ENCODE results near the gene USF2.
"Not testable (repeated sequence)": the region's sequence is repeated elsewhere in the genome, so short reads cannot be mapped to it uniquely, and the experiment has no call there.

USF2 gene

DNA sequence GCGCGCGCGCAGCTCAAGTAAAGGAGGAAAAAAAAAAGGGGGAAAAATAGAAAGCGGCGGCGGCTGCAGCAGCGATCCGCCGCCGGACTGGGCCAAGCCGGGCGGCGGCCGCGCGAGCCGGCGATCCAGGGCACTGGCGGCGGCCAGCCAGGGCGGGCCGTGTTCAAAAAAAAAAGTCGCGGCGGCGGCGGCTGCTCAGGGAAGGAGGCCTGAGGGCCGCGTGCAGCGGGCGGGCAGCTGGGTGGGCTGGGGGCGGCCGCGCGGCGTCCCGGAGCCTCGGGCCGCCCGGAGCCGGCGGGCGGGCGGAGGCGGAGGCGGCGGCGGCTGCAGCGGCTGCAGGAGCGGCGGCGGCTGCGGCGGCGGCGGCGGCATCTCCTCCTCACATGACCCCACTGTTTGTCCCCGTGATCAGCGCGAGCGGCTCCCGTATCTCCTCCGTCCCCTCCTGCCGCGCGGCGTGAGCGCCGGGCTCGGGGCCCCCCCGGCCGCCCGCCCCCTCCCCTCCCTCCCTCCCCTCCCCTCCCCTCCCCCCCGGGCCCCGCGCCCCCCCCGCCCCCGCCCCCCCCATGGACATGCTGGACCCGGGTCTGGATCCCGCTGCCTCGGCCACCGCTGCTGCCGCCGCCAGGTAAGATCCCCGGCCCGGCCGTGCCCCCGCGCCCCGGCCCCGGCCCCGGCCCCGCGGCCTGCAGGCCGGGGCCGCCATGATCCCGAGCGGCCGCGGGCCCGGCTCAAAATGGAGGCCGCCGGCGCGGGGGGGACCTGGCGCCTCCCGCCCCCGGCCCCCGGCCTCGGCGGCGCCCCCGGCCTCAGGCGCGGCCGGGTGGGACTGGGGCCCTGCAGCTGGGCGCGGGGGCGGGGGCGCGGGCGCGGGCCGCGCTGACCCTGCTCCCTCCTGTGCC, at the start of gene USF2:
TSS of gene USF2 (plus strand) at position 427 of the 902 bp plus-strand sequence. CDS start at position 567, 140 bp downstream.
- peak in 52 of 58 donors; percentile 22 to 83 (median 66) for DNase-seq

DNA sequence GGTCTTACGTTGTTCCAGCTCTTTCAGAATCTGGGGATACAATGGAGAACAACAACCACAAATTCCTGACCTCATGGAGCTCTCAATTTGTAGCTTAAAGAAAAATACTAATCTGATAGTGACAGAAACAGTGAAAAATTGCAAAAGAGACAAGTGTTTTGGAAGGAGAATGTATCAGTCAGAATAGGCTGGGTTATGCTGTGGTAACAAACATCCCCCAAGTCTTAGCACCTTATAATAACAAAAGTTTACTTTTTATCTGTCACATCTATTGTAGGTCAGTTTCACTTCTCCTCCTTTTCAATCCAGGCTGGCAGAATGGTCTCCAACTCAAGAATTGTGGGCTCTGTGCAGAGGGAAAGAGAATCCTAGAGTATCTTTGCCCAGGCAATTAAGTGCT, 49.8 kb upstream of the USF2 start:
- no peak for DNase-seq

- no peak for DNase-seq
Observed at GRCh38 chr19:35220315-35220921, 48.3 kb upstream of the USF2 start.

GRCh38 chr19:35220973-35221590, 47.7 kb upstream of the USF2 start:
- not testable (repeated sequence) for DNase-seq

GRCh38 chr19:35222373-35223015, 46.3 kb upstream of the USF2 start:
- DNase-seq: no peak

DNA sequence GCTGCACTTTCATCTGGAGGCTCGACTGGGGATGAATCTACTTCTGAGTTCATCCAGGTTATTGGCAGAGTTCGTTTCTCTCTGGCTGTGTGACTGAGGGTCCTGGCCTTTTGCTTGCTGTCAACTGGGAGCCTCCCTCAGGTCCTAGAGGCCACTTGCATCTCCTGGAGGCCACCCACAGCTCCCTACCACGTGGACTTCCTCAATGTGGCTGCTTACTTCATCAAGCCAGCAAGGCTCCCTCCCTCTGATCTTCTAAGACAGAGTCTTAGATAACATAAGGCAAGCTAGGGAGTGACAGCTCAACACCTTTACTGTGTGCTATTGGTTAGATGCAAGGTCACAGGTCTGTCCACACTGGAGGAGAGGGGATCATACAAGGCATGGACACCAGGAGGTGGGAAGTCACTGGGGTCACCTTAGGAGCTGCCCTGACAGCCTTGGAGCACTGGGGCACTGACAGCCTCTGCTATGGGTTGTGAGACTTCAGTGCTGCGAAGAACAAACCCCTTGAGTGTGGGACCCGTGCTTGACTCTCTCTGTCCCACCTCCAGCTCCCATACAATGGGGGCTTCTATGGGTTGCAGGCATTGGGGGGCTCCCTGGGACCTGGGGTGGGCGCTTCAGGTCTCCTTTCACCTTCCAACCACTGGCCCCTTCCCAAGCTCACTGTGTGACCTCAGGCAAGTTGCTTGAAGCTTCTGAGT, 45.5 kb upstream of the USF2 start:
- no peak for DNase-seq

- DNase-seq: peak in 1 of 58 donors; percentile 26
Observed at GRCh38 chr19:35223862-35224505, 44.8 kb upstream of the USF2 start.

GRCh38 chr19:35224681-35225571, 43.8 kb upstream of the USF2 start:
- DNase-seq: no peak

- no peak for DNase-seq
Observed at GRCh38 chr19:35225951-35226350, 42.8 kb upstream of the USF2 start.

- DNase-seq: no peak
Observed at GRCh38 chr19:35226748-35227147, 42.0 kb upstream of the USF2 start.

DNA sequence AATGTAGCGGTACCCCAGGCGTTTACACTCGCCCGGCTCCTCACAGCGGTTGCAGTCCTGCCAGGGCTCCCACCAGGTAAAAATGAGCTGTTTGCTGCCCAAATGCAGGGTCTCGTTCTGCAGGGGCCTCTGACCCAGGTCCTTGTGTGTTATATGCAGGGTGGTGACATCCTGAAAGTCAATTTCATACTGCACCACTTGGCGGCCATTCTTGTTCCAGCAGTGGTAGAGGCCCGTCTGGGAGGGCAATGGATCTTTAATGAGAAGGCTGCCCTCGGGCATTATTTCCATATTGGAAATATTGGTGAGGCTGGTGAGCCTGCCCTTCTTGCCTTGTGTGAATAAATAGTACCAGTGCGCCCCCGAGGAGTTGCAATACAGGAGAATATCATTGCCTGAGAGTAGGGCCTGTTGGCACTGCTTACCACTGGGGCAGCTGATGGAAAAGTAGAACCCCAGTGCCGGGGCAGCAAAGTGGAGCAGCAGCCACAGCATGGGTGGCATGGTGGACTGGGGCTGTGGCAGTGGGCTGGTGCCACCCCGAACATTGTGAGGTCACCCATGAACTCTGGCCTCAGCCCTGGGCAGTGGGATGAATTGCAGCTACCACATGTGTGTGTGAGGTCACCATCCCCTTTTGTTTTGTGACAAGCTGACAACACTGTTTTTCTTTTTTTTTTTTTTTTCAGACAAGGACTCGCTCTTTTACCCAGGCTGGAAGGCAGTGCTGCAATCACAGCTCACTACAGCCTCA, 40.4 kb upstream of the USF2 start, which contains the start of gene FAM187B:
TSS of gene FAM187B (minus strand) at position 563 of the 754 bp plus-strand sequence. CDS start at position 504, 59 bp downstream.
- peak in 20 of 58 donors; percentile 1 to 61 (median 29) for DNase-seq

- DNase-seq: no peak
Observed at GRCh38 chr19:35229601-35230000, 39.2 kb upstream of the USF2 start.

DNA sequence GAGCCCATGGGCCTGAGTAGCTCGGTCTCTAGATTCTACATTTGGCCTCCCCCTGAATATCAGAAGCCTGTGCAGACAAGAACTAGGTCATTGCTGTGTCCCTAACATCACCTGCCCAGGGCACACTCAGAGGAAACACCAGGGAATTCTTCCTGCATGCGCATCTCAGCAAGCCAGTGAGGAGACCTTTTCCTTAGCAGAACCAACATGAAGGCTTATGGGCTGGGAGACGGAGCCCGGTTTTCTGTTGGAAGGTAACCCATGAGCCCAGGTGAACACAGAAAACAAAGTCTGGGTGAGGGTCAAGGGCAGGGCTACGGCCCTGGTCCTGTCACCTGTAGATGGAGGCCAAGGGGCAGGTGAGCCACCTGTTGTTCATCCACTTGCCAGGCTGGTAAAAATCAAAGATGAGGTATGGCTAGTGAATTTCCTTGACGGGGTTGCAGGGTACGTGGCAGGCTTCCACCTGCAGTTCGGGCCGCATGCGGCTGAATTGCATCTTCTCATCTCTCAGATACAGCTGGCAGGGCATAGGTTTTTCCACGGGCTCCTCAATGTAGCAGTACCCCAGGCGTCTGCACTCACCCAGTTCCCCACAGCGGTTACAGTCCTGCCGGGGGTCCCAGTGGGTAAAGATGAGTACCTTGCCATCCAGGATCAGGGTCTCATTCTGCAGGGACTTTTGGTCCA, 36.7 kb upstream of the USF2 start:
- no peak for DNase-seq

DNA sequence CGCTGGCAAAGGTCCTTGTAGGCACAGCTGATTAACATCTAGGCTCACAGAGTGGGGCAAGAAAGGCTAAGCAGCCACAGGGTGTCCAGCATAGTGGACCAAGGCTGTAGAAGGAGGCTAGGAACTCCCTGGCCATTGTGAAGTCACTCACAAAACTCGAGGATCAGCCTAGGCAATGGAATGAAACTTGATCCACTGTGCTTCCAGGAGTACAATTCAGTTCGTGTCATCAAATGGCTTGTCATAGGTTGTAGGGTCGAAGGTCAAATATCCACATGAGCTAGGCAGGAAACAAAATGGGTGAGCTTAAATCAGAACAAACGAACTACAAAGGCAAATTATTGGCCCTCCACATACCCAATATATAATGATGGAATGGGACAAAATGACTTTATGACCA, 35.9 kb upstream of the USF2 start:
- DNase-seq: no peak

DNA sequence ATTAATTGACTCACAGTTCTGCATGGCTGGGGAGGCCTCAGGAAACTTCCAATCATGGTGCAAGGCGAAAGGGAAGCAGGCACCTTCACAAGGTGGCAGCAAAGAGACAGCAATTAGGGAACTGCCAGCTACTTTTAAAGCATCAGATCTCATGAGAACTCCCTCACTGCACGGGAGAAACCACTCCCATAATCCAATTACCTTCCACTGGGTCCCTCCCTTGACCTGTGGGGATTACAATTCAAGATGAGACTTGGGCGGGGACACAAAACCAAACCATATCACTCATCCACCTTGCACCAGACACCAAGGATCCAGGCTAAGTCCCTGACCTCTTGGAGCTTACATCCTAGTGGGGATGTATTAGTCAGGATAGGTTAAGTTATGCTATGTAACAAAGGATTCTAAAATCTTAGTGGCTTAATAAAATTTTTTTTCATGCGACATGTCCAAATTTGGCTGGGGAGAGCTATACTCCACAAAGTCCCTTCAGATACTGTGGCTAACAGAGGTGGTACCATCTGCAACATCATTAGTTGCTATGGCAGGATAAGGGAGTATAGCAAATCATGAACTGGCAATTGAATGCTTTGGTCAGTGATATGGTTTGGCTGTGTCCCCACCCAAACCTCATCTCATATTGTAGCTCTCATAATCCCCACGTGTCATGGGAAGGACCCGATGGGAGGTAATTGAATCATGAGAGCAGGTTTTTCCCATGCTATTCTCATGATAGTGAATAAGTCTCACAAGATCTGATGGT, 31.9 kb upstream of the USF2 start:
- DNase-seq: no peak

DNA sequence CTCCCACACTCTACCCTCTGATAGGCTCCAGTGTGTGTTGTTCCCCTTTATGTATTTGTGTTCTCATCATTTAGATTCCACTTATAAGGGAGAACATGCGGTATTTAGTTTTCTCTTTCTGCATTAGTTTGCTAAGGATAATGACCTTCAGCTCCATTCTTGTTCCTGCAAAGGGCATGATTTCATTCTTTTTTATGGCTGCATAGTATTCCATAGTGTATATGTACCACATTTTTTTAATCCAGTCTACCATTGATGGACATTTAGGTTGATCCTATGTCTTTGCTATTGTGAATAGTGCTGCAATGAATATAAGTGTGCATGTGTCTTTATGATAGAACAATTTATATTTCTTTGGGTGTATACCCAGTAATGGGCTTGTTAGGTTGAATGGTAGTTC, 29.2 kb upstream of the USF2 start:
- DNase-seq: not testable (repeated sequence)

DNA sequence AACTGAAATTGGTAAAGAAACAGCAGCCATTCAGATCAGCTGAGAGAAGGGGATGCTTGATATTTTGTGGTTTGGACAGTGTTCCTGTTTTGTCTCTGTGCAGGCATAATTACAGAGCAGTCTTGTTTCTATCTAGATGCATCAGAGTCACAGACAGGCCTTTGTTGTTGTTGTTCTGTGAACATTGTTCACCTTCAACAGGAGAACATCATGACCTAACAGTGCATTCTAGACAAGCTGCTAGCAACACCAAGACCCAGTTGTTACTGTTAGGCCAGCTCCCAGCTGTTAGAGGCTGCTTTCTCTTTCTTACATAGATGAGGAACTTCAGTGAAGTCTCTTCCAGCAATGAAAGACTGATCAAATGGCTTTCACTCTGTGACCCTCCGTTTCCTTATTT, 28.4 kb upstream of the USF2 start:
- DNase-seq: no peak

Data from anterior cingulate cortex (tissue), 58 donors.